ENCODE results near the gene ROCK2.

The ROCK2 gene

DNA sequence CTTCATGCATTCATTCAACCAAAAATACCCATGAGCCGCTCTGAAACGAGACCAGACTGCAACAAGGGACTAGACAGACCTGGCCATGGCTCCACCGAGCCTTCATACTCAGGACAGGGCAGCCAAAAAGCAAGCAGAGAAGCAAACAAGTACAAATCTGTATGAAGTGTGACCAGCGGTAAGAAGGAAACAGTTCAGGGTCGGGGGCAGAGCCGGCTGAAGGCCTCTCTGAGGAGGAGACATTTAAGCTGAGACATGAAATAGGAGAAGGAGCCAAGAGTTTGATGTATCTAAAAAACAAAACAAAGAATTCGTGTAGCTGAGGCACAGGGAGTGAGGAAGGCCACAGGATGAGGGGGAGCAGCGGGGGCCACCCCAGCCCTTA, 210.5 kb downstream of the ROCK2 start:
- ChIA-PET CTCF (interaction anchor here (1.0 to 5.7 kb wide), 5 partner anchors 10 to 450 kb away, joined by 3 to 98 read pairs (median 51); no protein-coding TSS in a partner anchor), POLR2A (interaction anchor here (0.5 kb wide), 1 partner anchor 478 kb away, joined by 3 read pairs; no protein-coding TSS in a partner anchor)
- H3K4me3 ChIP-seq (ENCODE audit: low read depth, low read length), result no peak overlapping the region
- H3K27ac ChIP-seq (ENCODE audit: extremely low read depth, low read depth, low read length), result no peak overlapping the region
- H3K36me3 ChIP-seq (ENCODE audit: control insufficient read depth in 2 of 2, insufficient read depth in 1 of 2, low read length in 2 of 2), result no peaks in the 10 kb centered on the region
- no peaks in the 10 kb centered on the region for H3K9me3 ChIP-seq (ENCODE audit: control insufficient read depth, insufficient read depth, low read depth, low read length)
- TF ChIP-seq ZNF174 (tag by site-specific recombination; IDR thresholded peaks at IDR 0.05) (no peak), ZNF548 (tag by site-specific recombination; IDR thresholded peaks at IDR 0.05) (no peak), ZNF510 (tag by site-specific recombination; IDR thresholded peaks at IDR 0.05; ENCODE audit: insufficient replicate concordance) (no peak), ZNF768 (tag by site-specific recombination; IDR thresholded peaks at IDR 0.05) (no peak), ZNF239 (tag by site-specific recombination; IDR thresholded peaks at IDR 0.05) (no peak), ZNF354C (tag by site-specific recombination; IDR thresholded peaks at IDR 0.05; ENCODE audit: borderline replicate concordance, low read depth) (no peak), ZNF280C (tag by site-specific recombination; IDR thresholded peaks at IDR 0.05) (no peak)
- TF ChIP-seq, protein P1, sequence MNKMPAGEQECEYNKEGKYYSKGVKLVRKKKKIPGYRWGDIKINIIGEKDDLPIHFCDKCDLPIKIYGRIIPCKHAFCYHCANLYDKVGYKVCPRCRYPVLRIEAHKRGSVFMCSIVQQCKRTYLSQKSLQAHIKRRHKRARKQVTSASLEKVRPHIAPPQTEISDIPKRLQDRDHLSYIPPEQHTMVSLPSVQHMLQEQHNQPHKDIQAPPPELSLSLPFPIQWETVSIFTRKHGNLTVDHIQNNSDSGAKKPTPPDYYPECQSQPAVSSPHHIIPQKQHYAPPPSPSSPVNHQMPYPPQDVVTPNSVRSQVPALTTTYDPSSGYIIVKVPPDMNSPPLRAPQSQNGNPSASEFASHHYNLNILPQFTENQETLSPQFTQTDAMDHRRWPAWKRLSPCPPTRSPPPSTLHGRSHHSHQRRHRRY (tag by site-specific recombination; IDR thresholded peaks at IDR 0.05), result no peak
- TF ChIP-seq, protein P2, sequence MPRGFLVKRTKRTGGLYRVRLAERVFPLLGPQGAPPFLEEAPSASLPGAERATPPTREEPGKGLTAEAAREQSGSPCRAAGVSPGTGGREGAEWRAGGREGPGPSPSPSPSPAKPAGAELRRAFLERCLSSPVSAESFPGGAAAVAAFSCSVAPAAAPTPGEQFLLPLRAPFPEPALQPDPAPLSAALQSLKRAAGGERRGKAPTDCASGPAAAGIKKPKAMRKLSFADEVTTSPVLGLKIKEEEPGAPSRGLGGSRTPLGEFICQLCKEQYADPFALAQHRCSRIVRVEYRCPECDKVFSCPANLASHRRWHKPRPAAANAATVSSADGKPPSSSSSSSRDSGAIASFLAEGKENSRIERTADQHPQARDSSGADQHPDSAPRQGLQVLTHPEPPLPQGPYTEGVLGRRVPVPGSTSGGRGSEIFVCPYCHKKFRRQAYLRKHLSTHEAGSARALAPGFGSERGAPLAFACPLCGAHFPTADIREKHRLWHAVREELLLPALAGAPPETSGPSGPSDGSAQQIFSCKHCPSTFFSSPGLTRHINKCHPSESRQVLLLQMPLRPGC (tag by site-specific recombination; IDR thresholded peaks at IDR 0.05), result no peak
- 0 out of 2 replicates have a peak, but pooled peaks cover 3% of the 10 kb centered on the region for H3K4me1 ChIP-seq (ENCODE audit: control insufficient read depth, insufficient read depth, low read length)

DNA sequence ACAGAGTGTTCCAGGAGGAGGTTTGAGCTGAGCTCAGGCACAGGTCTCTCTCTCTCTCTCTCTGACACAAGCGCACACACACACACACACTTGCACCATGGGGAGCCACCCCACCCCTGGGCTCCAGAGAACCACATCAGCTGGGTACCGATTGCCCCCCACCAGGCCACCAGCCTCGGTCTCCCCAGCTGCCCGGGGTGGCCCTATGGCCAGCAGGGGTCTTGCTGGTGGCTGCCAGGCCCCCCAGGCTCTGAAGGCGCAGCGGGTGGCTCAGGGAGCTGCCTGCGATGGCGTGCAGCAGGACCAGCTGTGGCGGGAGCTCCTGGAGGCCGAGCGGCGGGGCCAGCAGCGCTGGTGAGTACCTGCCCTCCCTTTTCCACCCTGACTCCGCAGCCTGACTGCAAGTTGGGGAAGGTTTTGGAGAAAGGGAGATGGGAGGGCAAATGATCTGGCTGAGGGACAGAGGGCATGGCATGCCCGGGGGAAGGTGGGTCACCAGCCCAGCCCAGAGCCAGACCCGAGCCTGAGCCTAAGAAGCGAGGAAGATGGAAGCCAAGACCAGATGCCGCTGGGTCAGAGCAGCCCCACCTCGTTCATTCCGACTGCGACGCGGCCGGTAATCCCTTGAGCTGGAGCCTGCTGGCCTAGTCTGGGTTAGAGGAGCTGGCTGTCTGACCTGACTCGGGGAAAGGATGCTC, 211.0 kb downstream of the ROCK2 start:
- Histone ChIP-seq H3K9me3 (ENCODE audit: control insufficient read depth, insufficient read depth, low read depth, low read length) (no peaks in the 10 kb centered on the region), H3K4me3 (ENCODE audit: low read depth, low read length) (peak overlapping the region; percentile 45), H3K27ac (ENCODE audit: extremely low read depth, low read depth, low read length) (no peak overlapping the region), H3K4me1 (ENCODE audit: control insufficient read depth, insufficient read depth, low read length) (0 out of 2 replicates have a peak, but pooled peaks cover 3% of the 10 kb centered on the region), H3K36me3 (ENCODE audit: control insufficient read depth in 2 of 2, insufficient read depth in 1 of 2, low read length in 2 of 2) (no peaks in the 10 kb centered on the region)
- no peak for TF ChIP-seq ZNF843 (tag by site-specific recombination; IDR thresholded peaks at IDR 0.05)
- no peak for TF ChIP-seq ZNF791 (tag by site-specific recombination; IDR thresholded peaks at IDR 0.05)
- TF ChIP-seq ZIC2 (tag by site-specific recombination; IDR thresholded peaks at IDR 0.05), result 0 out of 2 replicates have a peak, but pooled peaks have one; percentile 18
- TF ChIP-seq PRDM6 (tag by site-specific recombination; IDR thresholded peaks at IDR 0.05), result no peak
- TF ChIP-seq ZNF701 (tag by site-specific recombination; IDR thresholded peaks at IDR 0.05), result no peak
- no peak for TF ChIP-seq ZNF404 (tag by site-specific recombination; IDR thresholded peaks at IDR 0.05)
- TF ChIP-seq, protein P3, sequence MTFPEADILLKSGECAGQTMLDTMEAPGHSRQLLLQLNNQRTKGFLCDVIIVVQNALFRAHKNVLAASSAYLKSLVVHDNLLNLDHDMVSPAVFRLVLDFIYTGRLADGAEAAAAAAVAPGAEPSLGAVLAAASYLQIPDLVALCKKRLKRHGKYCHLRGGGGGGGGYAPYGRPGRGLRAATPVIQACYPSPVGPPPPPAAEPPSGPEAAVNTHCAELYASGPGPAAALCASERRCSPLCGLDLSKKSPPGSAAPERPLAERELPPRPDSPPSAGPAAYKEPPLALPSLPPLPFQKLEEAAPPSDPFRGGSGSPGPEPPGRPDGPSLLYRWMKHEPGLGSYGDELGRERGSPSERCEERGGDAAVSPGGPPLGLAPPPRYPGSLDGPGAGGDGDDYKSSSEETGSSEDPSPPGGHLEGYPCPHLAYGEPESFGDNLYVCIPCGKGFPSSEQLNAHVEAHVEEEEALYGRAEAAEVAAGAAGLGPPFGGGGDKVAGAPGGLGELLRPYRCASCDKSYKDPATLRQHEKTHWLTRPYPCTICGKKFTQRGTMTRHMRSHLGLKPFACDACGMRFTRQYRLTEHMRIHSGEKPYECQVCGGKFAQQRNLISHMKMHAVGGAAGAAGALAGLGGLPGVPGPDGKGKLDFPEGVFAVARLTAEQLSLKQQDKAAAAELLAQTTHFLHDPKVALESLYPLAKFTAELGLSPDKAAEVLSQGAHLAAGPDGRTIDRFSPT (tag by site-specific recombination; IDR thresholded peaks at IDR 0.05), result no peak
- ChIA-PET POLR2A (interaction anchor here (0.6 to 1.8 kb wide), 4 partner anchors 21 to 451 kb away, joined by 3 to 7 read pairs (median 5); partner anchors contain the start of genes ROCK2 and SLC66A3), CTCF (interaction anchor here (0.5 to 5.7 kb wide), 58 partner anchors 8 to 646 kb away, joined by 3 to 98 read pairs (median 5); no protein-coding TSS in a partner anchor)

Measured in HEK293 (cell line).